ENCODE measurements around the gene METTL6. TPM values are rescaled to one million over a fixed set of nuclear protein-coding genes. Genes with fewer than 3 reads are reported as not detected.

Gene METTL6
- total RNA-seq, 1 donor from 2014 or later: 18.9 TPM

- Histone ChIP-seq H3K27ac (ENCODE audit: low read depth, low read length) (no peak overlapping the region), H3K4me1 (ENCODE audit: insufficient read depth, low read length) (no peaks in the 10 kb centered on the region), H3K4me3 (ENCODE audit: insufficient read depth, low read depth, low read length) (no peak overlapping the region), H3K4me2 (ENCODE audit: low read length) (no peak overlapping the region), H4K20me1 (ENCODE audit: insufficient read depth, low read length) (no peaks in the 10 kb centered on the region), H3K9ac (ENCODE audit: low read length) (no peak overlapping the region), H3K27me3 (ENCODE audit: insufficient read depth, low read length) (no peaks in the 10 kb centered on the region), H3K79me2 (ENCODE audit: insufficient read depth, low read length) (no peaks in the 10 kb centered on the region), H3K36me3 (ENCODE audit: insufficient read depth, low read length) (no peaks in the 10 kb centered on the region), H2AFZ (ENCODE audit: low read depth, low read length) (no peak overlapping the region), H3K9me3 (ENCODE audit: insufficient read depth, low read depth, low read length) (no peaks in the 10 kb centered on the region)
- H3K36me3 Mint-ChIP-seq (ENCODE audit: low read depth, unreplicated experiment): peaks cover 10% of the 10 kb centered on the region
- H3K9me3 Mint-ChIP-seq (ENCODE audit: unreplicated experiment): no peaks in the 10 kb centered on the region
- H3K27me3 Mint-ChIP-seq (ENCODE audit: low read depth, unreplicated experiment): peaks cover 2% of the 10 kb centered on the region
- H3K4me3 Mint-ChIP-seq (ENCODE audit: unreplicated experiment): no peak overlapping the region
- no peak for FAIRE-seq
- DNase-seq (ENCODE audit: low read depth): no peak
- no peaks in the 10 kb centered on the region for H3K4me1 Mint-ChIP-seq (ENCODE audit: low read depth, unreplicated experiment)
- no peak for TF ChIP-seq CTCF (IDR thresholded peaks at IDR 0.05; ENCODE audit: insufficient read depth, low read depth, low read length)
- no peak for TF ChIP-seq EZH2 (IDR thresholded peaks at IDR 0.05; ENCODE audit: insufficient read depth, low read length)
- no peak overlapping the region for H3K27ac Mint-ChIP-seq (ENCODE audit: unreplicated experiment)
Observed at GRCh38 chr3:15450438-15451215, 23.3 kb upstream of the METTL6 start.

- no peak for TF ChIP-seq EZH2 (IDR thresholded peaks at IDR 0.05; ENCODE audit: insufficient read depth, low read length)
- no peak for TF ChIP-seq CTCF (IDR thresholded peaks at IDR 0.05; ENCODE audit: insufficient read depth, low read depth, low read length)
- H3K4me1 ChIP-seq (ENCODE audit: insufficient read depth, low read length): no peaks in the 10 kb centered on the region
- no peak overlapping the region for H3K27ac ChIP-seq (ENCODE audit: low read depth, low read length)
- H3K9me3 ChIP-seq (ENCODE audit: insufficient read depth, low read depth, low read length): no peaks in the 10 kb centered on the region
- no peak overlapping the region for H3K4me3 Mint-ChIP-seq (ENCODE audit: unreplicated experiment)
- DNase-seq (ENCODE audit: low read depth): no peak
- H3K27ac Mint-ChIP-seq (ENCODE audit: unreplicated experiment): no peak overlapping the region
- H4K20me1 ChIP-seq (ENCODE audit: insufficient read depth, low read length): peaks cover under 1% of the 10 kb centered on the region
- H3K9ac ChIP-seq (ENCODE audit: low read length): no peak overlapping the region
- peaks cover 12% of the 10 kb centered on the region for H3K36me3 Mint-ChIP-seq (ENCODE audit: low read depth, unreplicated experiment)
- H3K27me3 Mint-ChIP-seq (ENCODE audit: low read depth, unreplicated experiment): peaks cover 2% of the 10 kb centered on the region
- no peaks in the 10 kb centered on the region for H3K27me3 ChIP-seq (ENCODE audit: insufficient read depth, low read length)
- no peaks in the 10 kb centered on the region for H3K9me3 Mint-ChIP-seq (ENCODE audit: unreplicated experiment)
- H3K4me1 Mint-ChIP-seq (ENCODE audit: low read depth, unreplicated experiment): no peaks in the 10 kb centered on the region
- no peak for FAIRE-seq
- no peak overlapping the region for H3K4me2 ChIP-seq (ENCODE audit: low read length)
- no peak overlapping the region for H2AFZ ChIP-seq (ENCODE audit: low read depth, low read length)
- H3K4me3 ChIP-seq (ENCODE audit: insufficient read depth, low read depth, low read length): no peak overlapping the region
- no peaks in the 10 kb centered on the region for H3K79me2 ChIP-seq (ENCODE audit: insufficient read depth, low read length)
- no peaks in the 10 kb centered on the region for H3K36me3 ChIP-seq (ENCODE audit: insufficient read depth, low read length)
Observed at GRCh38 chr3:15449489-15450224, 22.3 kb upstream of the METTL6 start.

Measured in astrocyte (in vitro differentiated cells and primary cell).